ENCODE data around the gene TCF15.
"Not testable (repeated sequence)": the region's sequence is repeated elsewhere in the genome, so short reads cannot be mapped to it uniquely, and the experiment has no call there.

TCF15 gene

GRCh38 chr20:642013-642397 lies 31.9 kb upstream of the TCF15 start:
- not testable (repeated sequence) for DNase-seq

GRCh38 chr20:641516-641875 lies 31.4 kb upstream of the TCF15 start:
- DNase-seq, result no peak

GRCh38 chr20:640674-641515 lies 30.8 kb upstream of the TCF15 start:
- DNase-seq, result no peak

DNA sequence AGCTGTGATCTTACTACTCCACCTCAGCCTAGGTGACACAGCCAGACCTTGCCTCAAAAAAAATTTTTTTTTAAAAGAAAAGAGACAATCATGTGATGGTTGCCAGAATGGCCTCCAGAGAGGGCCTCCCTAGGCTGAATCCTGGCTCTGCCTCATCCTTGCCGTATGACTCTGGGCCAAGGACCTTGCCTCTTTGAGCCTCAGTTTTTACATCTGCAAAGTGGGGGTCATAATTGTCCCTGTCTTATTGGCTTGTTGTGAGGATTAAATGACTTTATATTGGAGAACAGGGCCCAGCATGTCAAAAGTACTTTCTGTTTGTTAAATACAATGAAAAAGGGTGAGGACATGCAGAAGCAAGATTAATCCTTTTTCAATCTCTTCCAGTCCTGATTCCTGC lies 28.5 kb upstream of the TCF15 start:
- DNase-seq, result no peak

- DNase-seq, result no peak
Measured at GRCh38 chr20:637559-637958, 27.4 kb upstream of the TCF15 start.

- no peak for DNase-seq
Measured at GRCh38 chr20:635893-636338, 25.8 kb upstream of the TCF15 start.

- DNase-seq, result no peak
Measured at GRCh38 chr20:635028-635892, 25.2 kb upstream of the TCF15 start.

- DNase-seq, result no peak
Measured at GRCh38 chr20:634148-634925, 24.2 kb upstream of the TCF15 start.

DNA sequence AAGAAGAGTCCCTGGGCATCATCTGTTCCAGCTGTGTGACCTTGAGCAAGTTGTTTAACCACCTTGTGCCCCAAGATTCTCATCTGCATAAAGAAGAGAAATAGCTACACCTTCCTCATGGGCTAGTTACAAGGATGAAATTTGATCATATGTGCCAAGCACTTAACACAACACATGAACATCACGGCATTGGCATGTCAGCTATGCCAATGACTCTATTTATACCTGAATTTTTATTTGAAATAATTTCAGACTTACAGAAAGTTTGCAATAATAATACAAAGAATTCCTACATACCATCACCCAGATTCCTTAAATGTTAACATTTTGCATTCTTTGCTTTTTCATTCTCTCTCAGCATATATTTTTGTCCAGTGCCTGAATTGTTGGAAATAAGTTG lies 21.0 kb upstream of the TCF15 start:
- no peak for DNase-seq

DNA sequence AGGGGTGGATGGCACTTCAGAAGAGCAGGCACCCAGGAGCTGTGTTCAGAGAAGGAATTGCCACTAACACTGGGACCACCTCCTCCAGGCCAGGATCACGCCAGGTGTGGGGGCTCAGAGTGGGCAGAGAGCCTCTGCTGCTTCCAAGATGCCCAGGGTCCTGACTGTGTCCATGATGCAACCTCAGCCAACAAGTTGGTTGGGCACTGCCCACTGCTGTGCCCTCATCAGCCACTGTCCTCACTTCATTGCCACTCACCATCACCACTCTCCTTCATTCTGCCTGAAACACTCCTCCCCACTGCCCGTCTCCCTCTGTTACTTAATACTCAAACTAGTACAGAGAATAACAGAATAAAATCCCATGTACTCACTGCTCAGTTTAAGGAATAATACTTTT lies 16.5 kb upstream of the TCF15 start:
- DNase-seq, result no peak

GRCh38 chr20:625360-625932 lies 15.3 kb upstream of the TCF15 start:
- DNase-seq, result no peak

DNA sequence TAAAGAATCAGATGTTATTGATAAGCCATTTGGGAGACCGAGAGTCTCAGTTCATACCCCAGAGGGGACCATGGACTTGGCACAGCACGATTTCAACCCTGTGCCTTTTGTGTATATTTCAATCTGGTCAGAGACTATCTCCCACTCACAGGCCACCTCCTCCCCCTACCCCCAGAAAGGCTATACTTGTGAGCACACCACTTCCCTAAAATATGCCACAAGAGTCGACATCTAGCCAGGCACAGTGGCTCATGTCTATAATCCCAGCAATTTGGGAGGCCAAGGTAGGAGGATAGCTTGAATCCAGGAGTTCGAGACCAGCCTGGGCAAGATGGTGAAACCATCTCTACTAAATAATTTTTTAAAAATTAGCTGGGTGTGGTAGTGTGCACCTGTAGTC lies 13.6 kb upstream of the TCF15 start:
- no peak for DNase-seq

DNA sequence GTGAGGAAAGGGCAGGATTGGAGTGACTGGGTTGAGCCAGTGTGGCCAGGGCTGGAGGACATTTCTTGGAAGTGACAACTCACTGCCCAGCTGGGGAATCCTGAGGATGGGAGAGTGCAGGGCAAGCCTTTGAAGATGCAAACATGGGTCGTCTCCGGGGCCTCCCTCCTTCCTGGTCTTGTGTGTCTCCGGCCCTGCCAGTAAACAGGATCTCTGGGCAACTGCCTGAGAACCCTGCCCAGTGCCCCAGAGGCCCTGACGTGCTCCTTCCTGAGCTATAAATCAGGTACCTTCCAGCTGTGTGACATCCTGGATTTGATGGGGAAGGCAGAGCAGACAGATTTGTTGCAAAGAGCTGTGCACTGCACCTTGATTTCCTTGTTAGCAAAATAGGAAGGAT lies 12.9 kb upstream of the TCF15 start:
- DNase-seq, result no peak

DNA sequence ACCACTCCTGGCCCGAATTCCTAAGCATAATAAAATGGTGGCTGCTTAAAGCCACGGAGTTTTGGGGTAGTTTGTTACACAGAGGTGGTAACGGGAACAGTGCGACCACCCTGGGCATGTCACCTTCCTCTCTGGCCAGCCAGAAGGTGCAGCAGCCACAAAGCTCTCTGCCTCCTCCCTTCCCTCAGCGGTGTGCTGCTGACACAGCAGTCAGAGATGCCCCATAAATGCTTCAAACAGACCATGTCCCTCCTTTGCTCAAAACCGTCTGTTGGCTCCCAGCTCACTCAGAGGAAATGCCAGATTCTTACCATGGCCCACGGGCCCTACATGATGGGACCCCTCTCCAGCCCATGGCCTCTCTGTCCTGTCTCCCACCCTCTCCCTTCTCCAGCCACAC lies 12.1 kb upstream of the TCF15 start:
- no peak for DNase-seq

GRCh38 chr20:621125-621756 lies 11.1 kb upstream of the TCF15 start:
- no peak for DNase-seq

DNA sequence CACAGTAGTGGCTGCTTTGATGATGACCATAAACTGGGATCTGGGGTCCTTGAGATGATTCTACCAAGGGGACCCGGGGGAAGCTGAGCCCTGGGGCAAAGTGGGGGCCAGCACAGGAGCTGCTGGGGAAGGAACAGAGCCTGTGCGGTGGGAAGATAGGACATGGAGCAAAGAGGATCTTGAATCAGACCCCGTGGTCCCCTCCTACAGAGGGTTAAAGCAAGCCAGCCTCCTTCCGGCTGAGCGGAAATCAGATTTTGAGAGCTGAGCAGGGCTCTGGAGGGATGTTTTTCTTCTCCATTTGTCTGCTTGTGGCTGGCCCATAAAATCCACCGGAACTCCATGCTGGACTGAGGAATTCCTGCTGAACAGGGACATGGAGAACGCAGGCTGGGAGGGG lies 10.1 kb upstream of the TCF15 start:
- DNase-seq, result no peak

GRCh38 chr20:618980-619379 lies 8.9 kb upstream of the TCF15 start:
- DNase-seq, result no peak

DNA sequence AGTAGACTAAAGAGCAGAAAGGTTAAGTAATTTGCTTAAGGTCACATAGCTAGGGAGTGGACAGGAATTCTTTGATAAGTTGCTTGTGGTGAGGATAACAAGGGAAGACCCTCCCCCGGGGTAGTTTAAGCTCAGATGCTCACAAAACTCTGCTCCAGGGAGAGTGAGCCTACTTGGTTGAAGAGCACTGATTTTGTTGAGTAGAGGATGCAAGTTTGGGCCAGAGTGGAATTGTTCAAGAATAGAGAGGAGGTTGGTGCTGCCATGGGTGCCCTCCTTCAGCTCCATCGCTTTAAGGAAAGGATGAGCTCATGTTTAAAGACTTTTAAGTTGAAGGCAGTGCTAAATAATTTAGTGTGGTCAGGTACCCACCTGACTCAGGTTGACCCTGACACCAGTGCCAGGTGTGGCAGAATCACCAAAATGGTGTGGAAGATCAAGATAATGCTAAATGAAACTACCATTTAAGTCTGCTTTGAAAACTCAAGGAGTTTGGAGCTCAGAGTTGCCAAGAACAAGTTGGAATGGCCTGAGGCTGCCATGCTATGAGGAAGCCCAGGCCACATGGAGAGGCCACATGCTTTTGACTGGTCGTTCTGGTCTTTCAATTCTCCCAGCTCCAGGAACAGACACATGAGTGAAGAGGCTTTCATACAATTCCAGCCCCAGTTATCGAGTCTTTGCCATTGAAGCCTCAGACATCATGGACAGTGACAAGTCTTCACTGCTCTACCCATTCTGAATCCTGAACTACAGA lies 8.0 kb upstream of the TCF15 start:
- no peak for DNase-seq

- no peak for DNase-seq
Measured at GRCh38 chr20:615514-615913, 5.4 kb upstream of the TCF15 start.

DNA sequence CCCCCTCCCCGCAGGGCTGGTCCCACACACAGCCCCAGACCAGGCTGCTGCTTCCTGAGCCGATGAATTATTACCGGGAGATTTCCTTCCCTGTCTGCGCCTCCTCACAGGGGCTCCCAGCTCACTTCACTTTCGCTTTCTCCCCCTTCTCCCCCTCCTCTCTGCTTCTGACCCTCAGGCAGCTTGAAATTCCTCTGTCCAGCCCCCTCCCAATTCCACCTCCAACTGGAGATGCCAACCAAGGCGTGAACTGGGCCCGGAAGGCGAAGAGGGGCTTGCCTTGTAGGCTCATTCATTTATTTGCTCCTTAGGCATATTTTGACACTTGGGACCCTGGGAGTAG lies 1.7 kb upstream of the TCF15 start:
- no peak for DNase-seq

DNA sequence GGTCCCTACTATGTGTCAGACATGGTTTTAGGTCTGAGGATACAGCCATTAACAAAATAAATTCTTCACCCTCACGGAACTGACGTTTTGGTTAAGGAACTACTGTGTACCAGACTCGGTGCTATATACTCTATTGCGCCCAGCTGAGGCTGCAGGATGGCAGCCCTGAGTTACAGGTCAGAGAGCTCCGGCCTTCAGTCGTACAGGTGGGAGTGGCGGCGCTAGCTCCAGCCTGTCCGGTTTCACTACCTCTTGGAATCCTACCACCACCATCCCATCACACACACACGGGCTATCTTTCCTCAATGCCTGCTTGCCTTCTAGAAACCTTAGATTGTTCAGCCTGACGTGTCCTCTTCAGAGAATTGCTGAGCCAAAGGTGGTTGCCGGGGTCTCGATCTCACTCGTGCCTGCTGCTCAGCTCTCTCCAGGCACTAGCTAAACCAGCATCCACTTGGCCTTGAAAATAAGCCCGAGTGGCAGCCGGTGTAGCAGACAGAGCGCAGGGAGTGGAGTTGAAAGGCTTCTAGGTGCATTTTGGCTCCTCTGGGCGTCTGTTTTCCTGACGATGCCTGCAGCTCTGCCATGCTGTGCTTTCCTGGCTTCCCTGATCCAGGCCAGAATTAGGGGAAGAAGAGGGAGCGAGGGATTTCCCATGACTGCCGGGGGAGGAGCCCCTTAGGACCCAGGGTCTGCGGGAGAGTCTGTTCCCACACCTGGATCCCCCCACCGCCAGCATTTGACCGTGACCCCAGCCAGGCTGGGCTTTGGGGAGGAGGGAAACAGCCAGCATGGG lies 1.1 kb upstream of the TCF15 start:
- no peak for DNase-seq

Measured in activated CD4-positive, CD25-positive, alpha-beta regulatory T cell (primary cell).